Peyer's patch (tissue), 4 donors: ENCODE data around the gene LBX1. TPM values are rescaled to one million over a fixed set of nuclear protein-coding genes. Genes with fewer than 3 reads are reported as not detected.

Experiments used
- DNase-seq, 3 donors: peaks; one replicate each; pipeline ENCODE4 v3.0.0-alpha.2; 2017 to 2019
- H3K27ac ChIP-seq, 4 donors: fragments of 200-600 bp; sonication (generic); one replicate each; pipeline ENCODE4 v1.5.1; 2016 to 2019
- H3K27me3 ChIP-seq, 2 donors: fragments of 200-600 bp; sonication (generic); one replicate each; pipeline ENCODE4 v1.5.1; 2019
- H3K36me3 ChIP-seq, 3 donors: fragments of 200-600 bp; sonication (generic); one replicate each; pipeline ENCODE4 v1.5.1; 2016 to 2019
- H3K4me1 ChIP-seq, 4 donors: fragments of 200-600 bp; sonication (generic); one replicate each; pipeline ENCODE4 v1.5.1; 2016 to 2019
- H3K4me3 ChIP-seq, 4 donors: fragments of 200-600 bp; sonication (generic); 1 replicate in 3 of 4; 2 replicates in 1 of 4; pipeline ENCODE4 v1.5.1; 2016 to 2019; ENCODE audit warnings: mild to moderate bottlenecking in 1 of 4
- H3K9me3 ChIP-seq, 4 donors: fragments of 200-600 bp; sonication (generic); one replicate each; pipeline ENCODE4 v1.5.1; 2016 to 2019; ENCODE audit warnings: mild to moderate bottlenecking in 1 of 4
- POLR2A ChIP-seq, 2 donors: fragments of 450-650 bp; IDR thresholded peaks; one replicate each; pipeline ENCODE4 v1.5.1; 2017; ENCODE audit warnings: antibody characterized with exemption in 2 of 2, mild to moderate bottlenecking in 2 of 2, moderate library complexity in 2 of 2
- total RNA-seq, 4 donors: library from RNA; depleted of rRNA; stranded (reverse); fragments of >200 nt; gene quantifications; one replicate each; pipeline ENCODE4 v1.1.0, GENCODE V29; 2016
- TF ChIP-seq, protein P1 (sequence below), 6 experiments: fragments of 450-650 bp in 4 of 6; fragments of 200-600 bp in 2 of 6; sonication (generic) in 1 of 6; IDR thresholded peaks; one replicate each; pipeline ENCODE4 v1.5.1; 2017 to 2019; ENCODE audit warnings: antibody characterized with exemption in 6 of 6, mild to moderate bottlenecking in 3 of 6, moderate library complexity in 1 of 6

The LBX1 gene
- total RNA-seq, 4 donors from 2014 or later: not detected

GRCh38 chr10:101227429-101228152 lies 1.7 kb downstream of the LBX1 start:
- Histone ChIP-seq H3K27me3 (peaks cover 0 to 95% of the 10 kb centered on the region in 2 donors), H3K36me3 (no peaks in the 10 kb centered on the region), H3K27ac (no peak overlapping the region), H3K4me1 (peaks cover 0 to 74% (median 28%) of the 10 kb centered on the region in 4 donors), H3K4me3 (peak overlapping the region in 3 of 4 donors; percentile 35 to 40 (median 38)), H3K9me3 (peaks cover 0 to 3% (median 0%) of the 10 kb centered on the region in 4 donors)
- TF ChIP-seq POLR2A (IDR thresholded peaks at IDR 0.05): no peak
- TF ChIP-seq, protein P1, sequence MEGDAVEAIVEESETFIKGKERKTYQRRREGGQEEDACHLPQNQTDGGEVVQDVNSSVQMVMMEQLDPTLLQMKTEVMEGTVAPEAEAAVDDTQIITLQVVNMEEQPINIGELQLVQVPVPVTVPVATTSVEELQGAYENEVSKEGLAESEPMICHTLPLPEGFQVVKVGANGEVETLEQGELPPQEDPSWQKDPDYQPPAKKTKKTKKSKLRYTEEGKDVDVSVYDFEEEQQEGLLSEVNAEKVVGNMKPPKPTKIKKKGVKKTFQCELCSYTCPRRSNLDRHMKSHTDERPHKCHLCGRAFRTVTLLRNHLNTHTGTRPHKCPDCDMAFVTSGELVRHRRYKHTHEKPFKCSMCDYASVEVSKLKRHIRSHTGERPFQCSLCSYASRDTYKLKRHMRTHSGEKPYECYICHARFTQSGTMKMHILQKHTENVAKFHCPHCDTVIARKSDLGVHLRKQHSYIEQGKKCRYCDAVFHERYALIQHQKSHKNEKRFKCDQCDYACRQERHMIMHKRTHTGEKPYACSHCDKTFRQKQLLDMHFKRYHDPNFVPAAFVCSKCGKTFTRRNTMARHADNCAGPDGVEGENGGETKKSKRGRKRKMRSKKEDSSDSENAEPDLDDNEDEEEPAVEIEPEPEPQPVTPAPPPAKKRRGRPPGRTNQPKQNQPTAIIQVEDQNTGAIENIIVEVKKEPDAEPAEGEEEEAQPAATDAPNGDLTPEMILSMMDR (IDR thresholded peaks at IDR 0.05): no peak
- no peak for DNase-seq

DNA sequence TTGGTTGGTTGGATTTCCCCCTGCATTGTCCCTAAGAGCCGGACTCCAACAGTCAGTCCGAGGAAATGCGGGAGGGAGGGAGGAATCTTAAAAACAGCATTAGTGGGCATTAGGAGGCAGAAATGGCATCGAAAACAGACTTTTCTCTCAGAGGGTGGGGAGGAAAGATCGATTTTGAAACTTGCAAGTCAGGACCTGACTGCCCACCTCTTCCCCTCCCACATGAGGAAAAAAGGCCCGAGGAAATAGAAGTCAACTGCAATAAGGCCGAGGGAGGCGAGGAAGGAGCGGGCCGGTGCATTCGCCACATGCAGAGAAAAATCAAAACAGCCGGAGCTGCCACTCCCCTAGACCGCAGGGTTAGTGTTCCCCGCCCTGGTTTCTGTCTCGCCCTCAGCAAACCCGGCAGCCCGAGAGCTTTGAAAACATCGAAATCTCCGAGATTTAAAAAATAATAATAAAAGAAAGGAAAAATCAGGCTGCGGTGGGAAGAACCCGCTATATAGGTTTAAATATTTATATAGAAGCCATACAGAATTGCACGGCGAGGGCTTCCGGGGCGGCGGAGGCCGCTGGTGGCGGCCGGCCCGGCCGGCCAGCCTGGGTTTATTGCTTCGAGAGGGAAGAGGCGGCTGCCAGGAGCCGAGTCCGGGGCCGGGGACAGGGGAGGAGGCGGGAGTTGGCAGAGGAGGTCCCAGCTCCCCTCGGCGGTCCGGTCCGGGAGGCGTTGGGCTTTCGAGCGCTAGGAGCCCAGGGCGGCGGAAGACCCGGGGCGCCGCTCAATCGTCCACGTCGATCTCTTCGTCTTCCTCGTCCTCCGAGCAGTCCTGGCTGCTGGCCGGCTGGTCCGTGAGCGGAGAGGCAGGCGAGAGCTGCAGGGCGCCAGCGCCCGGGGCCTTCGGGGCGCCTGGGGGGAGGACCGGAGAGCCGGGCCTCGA lies 2.5 kb downstream of the LBX1 start:
- Histone ChIP-seq H3K4me3 (peak overlapping the region in 3 of 4 donors; percentile 35 to 40 (median 38)), H3K4me1 (peaks cover 0 to 78% (median 28%) of the 10 kb centered on the region in 4 donors)

DNA sequence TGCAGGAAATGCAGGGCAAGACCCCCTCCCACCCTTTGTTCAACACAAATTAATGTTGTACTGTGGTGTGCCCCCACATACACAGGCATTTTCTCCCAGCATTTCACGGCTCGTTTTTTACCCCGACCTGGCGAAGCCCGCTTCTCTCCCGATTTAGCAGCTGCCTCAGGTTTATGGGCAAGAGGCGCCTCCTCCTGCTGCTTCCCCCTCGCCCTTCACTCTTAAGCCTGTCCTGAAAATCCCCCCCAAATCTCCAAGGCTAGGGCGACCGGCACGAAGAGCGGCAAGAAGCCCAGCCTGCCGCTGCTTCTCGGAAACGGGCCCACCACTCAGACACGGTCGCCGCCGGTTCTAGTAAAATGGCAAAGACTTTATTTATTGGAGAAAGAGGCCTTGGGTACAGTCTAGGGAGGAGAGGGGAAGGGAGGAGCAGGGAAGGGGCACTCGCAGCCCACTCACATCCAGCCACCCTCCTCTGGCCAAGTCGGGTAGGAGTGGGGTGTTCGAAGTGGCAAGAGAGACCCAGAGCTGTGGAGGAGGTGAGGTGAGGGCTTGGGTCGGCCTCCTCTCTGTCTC lies 3.3 kb downstream of the LBX1 start:
- no peaks in the 10 kb centered on the region for H3K36me3 ChIP-seq
- peaks cover 0 to 78% (median 28%) of the 10 kb centered on the region in 4 donors for H3K4me1 ChIP-seq
- peaks cover 0 to 91% of the 10 kb centered on the region in 2 donors for H3K27me3 ChIP-seq
- TF ChIP-seq POLR2A (IDR thresholded peaks at IDR 0.05): no peak
- TF ChIP-seq, protein P1 (IDR thresholded peaks at IDR 0.05): no peak
- H3K4me3 ChIP-seq: peak overlapping the region in 2 of 4 donors; percentile 24 to 27
- H3K27ac ChIP-seq: no peak overlapping the region
- no peak for DNase-seq
- H3K9me3 ChIP-seq: peaks cover 0 to 3% (median 0%) of the 10 kb centered on the region in 4 donors

More for the DNA sequence above, 2.5 kb downstream of the LBX1 start:
- no peaks in the 10 kb centered on the region for H3K36me3 ChIP-seq
- no peak overlapping the region for H3K27ac ChIP-seq
- DNase-seq: no peak
- peaks cover 0 to 3% (median 0%) of the 10 kb centered on the region in 4 donors for H3K9me3 ChIP-seq
- peaks cover 0 to 97% of the 10 kb centered on the region in 2 donors for H3K27me3 ChIP-seq
- TF ChIP-seq, protein P1 (IDR thresholded peaks at IDR 0.05): no peak
- TF ChIP-seq POLR2A (IDR thresholded peaks at IDR 0.05): no peak

- no peak overlapping the region for H3K27ac ChIP-seq
- TF ChIP-seq, protein P1 (IDR thresholded peaks at IDR 0.05): no peak
- no peak for TF ChIP-seq POLR2A (IDR thresholded peaks at IDR 0.05)
- H3K9me3 ChIP-seq: peaks cover 0 to 3% (median 0%) of the 10 kb centered on the region in 4 donors
- peaks cover 0 to 90% of the 10 kb centered on the region in 2 donors for H3K27me3 ChIP-seq
- H3K36me3 ChIP-seq: no peaks in the 10 kb centered on the region
- peak overlapping the region in 3 of 4 donors; percentile 20 to 27 (median 24) for H3K4me3 ChIP-seq
- H3K4me1 ChIP-seq: peaks cover 0 to 76% (median 28%) of the 10 kb centered on the region in 4 donors
- no peak for DNase-seq
Observed at GRCh38 chr10:101224910-101225823, 4.1 kb downstream of the LBX1 start.
